NCI-H1105 (cell line): ENCODE data around the gene ALDH3A1.

ENCODE experiments used
- DNase-seq: peaks from one replicate; lab custom pipeline; 2025; lab: John Stamatoyannopoulos, UW

Gene ALDH3A1

GRCh38 chr17:19741832-19742457 lies 6.2 kb downstream of the ALDH3A1 start:
- DNase-seq: no peak

GRCh38 chr17:19740933-19741332 lies 7.2 kb downstream of the ALDH3A1 start:
- no peak for DNase-seq

DNA sequence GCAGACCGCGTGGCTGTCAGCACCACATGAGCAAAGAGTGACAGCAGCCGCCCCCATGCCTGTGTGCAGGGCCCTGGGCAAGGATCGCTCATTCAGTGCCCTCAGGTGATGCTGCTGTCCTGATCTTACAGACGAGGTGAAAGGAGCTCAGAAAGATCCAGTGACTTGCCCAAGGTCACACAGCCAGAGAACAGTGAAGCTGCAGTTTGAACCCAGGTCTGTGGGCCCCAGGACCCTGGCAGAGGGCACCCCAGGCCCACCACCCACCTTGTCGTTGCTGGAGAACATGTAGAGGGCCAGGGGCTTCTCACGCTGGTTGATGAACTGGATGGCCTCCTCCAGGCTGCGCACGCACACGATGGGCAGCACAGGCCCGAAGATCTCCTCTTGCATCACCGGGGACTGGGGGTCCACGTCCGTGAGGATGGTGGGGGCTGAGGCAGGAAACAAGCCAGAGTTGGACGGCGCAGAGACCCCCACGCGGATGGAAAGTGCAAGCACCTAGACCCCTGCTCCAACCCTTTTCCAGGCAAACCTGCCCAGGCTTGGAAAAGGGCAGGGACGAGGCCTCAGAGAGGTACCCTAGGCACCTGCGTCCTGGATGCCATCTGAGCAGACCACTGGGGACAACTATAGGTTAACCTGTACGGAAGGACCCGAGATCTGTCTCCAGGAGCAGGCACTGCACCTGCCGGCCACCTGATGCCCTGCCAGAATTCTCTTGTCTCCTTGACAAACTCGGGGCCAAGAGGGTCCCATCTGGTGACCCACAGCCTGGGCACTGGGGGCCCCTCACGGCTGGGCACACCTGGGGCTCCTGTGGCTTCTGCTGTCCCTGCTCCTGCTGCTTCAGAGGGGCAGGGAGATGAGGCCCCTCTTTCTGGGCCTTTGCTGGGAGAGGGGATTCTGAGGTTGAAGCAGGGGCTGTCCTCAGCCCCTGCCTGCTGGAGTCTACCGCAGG lies 8.6 kb downstream of the ALDH3A1 start:
- DNase-seq: no peak

DNA sequence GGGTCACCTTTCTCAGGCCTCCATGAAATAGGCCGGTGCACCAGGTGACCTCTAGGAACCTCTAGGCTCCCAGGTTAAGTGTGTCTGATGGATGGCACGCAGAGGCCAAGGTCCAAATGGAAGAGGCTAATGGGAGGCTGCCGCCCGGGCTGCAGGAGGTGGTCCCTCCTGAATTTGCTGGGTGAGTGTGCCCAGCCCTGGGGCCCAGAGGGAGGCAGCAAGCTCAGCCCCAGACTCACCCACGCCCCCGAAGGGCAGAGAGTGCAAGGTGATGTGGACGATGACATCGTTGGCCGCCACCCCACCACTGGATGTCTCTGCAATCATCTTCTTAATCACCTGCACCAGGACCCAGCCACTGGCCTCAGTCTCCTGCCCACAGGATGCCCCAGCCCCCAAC lies 9.3 kb downstream of the ALDH3A1 start:
- no peak for DNase-seq

GRCh38 chr17:19738073-19738449 lies 10.0 kb downstream of the ALDH3A1 start:
- no peak for DNase-seq

DNA sequence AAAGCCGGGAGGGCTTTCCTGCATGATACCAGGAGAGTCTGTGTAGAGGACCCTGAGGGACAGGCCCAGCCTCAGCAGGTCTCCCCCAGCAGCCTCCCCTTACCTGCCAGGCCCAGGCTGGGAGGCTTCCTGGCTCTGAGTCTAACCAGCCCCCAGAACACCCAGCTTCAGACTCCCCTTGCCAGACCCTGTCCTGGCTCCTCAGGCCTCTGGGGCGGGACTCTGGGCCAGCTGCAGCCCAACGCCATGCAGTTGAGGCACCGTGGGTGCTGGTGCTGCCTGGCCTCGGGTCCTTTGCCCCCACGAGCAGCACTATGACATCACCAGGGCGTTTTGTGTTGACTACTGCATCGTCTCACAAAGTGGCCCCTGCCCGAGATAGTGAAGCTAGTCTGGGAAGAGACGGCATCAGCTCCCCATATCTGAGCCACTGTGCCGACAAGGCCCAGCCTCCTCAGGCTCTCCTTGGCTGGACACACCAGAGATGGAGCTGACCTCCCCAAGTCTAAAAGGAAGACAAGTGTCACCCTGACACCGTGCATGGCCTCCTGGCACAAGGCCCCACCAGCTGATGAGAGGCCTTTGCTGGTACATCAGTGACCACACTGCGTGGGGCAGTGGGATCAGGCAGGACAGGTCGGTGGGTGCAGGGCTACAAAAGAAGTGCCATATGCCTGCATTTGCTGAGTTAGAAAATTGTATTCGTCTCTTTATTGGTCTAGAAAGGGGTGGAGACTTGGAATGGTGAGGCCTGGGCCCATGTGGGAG lies 10.6 kb downstream of the ALDH3A1 start:
- DNase-seq: no peak

- DNase-seq: no peak
Measured at GRCh38 chr17:19736071-19736470, 12.0 kb downstream of the ALDH3A1 start.

GRCh38 chr17:19733953-19734526 lies 14.1 kb downstream of the ALDH3A1 start:
- no peak for DNase-seq

DNA sequence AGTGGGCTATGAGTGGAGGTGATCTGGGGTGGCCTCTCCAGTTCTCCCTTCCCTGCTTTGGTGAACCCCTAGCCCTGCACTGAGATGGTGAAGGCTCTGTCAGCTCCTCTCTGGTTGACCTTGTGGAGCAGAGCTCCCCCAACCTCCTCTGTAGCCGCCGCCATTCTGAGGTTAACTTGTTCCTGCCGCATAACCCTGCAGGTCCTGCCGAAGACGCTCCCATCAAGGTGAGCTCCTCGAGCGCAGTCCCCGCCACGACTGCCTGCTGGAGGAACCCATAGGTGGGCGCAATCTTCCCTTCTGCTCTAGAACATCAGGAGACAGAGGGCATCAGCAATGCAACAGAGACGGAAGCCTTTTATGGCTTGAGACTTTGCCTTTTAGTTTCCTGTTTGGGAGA lies 16.5 kb downstream of the ALDH3A1 start:
- DNase-seq: no peak

- DNase-seq: no peak
Measured at GRCh38 chr17:19730843-19731242, 17.3 kb downstream of the ALDH3A1 start.

DNA sequence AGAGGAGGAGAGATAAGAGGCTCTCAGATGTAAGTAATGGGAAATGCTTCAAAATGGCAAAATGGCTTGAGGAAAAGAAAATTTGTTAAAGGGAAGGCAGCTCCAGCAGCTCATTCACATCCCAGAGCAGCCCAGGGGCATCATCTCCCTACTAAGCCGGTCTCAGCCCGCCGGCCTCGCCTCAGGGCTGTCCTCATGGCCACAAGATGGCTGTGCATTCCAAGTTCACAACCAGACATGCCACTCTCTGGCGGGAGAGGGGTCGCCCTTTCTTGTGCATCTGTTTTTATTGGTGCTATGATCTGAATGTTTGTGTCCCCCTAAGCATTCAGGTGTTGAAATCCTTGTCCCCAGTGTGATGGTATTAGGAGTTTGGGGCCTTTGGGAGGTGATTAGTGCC lies 18.2 kb downstream of the ALDH3A1 start:
- DNase-seq: no peak

GRCh38 chr17:19728084-19728495 lies 20.0 kb downstream of the ALDH3A1 start:
- peak; percentile 95 for DNase-seq

GRCh38 chr17:19727501-19728078 lies 20.5 kb downstream of the ALDH3A1 start:
- peak; percentile 58 for DNase-seq

DNA sequence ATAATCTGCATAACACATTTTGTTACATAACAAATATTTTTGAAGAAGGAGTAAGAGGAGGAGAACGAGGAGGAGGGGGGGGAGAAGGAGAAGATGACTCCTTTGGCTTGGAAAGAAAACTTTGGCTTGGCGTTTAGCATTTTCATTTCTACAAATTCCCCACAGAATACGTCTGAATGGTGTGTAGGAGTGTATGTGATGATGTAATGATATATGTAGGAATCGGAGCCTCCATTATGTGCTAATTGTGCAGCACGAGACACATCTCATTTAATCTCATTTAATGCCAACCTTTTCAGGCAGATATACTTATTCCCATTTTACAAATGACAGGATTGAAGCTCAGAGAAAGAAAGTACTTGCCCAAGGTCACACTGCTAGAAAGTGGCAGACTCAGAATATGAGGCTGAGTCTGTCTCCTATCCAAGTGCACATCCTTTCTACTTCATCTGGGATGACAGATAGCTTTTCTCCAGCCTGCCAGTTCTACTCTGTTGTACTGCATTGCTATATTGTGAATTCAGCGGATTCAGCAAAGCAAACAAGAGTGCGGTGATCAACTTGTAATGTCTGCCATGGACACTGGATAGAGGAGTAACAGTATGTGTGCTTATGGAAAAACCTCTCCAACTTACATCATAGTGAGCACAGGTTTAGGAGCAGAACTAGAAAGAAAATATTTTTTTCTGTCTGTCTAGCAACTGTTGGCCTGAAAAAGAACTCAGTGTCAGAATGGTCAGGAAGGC lies 21.3 kb downstream of the ALDH3A1 start:
- DNase-seq: no peak

DNA sequence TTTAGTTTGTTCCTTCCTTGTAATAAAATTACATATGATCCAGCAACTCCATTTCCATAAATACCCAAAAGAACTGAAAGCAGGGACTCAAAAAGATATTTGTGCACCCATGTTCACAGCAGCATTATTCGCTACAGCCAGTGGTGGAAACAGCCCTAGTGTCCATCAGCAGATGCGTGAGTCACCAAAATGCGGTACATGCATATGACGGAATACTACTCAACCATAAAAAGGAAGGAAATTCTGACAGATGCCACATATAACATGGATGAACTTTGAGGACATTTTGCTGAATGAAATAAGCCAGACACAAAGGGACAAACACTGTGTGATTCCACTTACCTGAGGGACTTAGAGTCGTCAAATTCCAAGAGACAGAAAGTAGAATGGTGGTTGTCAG lies 22.6 kb downstream of the ALDH3A1 start:
- no peak for DNase-seq

DNA sequence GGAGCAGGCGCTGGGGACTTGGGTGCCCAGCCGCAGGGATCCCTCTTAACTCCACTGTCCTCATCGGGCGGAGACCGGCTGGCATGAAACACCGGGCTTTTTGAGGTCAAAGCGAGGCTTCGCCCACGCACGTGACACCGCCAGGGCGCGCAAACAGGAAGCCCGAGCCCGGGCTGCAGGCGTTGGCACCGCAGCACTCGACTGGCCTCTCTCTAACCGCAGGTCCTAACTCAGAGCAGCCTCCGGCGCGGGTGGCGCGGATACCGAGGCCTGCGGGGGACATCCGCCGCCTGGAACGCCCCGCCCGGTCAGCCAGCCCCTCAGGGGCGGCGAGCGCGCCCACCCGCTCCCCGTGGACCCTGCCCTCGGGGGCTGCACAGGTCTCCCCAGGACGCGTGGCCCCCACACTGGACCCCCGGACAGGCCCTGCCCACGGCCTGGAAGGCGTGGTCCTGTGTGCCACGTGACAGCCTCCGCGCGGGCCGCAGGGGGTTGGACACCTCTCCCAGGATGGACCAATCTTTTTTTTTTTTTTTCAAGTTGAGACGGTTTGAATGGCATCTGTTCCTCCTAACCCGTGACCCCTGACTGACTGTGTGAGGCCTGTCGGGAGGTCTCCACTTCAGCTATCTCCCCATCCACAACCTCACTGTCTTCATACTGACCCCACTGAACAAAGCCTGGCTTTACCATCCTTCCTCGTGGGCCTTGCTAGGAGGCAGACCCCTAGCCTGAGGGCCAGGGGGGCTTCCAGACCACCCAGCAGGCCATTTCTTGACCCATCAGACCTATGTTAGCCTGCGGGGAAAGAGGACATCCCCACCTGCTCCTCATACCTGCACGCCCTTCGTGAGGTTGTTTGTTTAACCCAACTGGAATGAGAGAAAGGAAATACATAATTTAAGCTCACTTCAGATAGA lies 23.3 kb downstream of the ALDH3A1 start:
- no peak for DNase-seq

DNA sequence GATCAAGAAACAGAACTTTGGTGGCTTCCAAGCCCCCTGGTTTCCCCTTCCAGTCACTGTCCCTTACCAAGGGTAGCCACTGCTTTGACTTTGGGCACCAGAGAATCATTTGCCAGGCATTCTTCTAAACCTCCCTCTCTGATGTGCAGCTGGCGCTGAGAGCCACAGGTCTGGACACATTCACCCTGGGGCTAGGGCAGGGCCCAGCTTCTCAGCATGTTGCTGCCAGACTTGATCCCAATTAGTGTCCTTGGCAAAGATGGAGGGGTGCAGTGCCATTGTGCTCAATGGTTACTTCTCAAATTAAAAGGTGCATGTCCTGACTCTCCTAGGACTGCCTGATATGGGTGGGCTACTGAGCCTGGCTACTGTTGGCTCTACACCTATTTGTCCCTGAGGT lies 24.1 kb downstream of the ALDH3A1 start:
- no peak for DNase-seq

- DNase-seq: peak; percentile 48
Measured at GRCh38 chr17:19720631-19721426, 27.3 kb downstream of the ALDH3A1 start.

DNA sequence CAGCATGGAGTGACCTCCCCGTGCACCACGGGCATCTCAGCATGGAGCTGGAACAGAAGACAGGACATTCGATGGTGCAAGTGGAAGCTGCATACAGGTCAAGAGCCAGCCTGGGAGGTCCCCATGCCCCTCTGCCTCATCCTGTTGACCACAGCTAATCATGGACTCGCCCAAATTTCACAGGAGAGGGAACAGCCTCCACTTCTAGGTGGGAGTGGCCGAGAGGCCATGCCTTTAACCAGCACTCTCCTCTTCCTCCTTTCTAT lies 28.0 kb downstream of the ALDH3A1 start:
- no peak for DNase-seq
